HL-60 (cell line): Measurements from ENCODE around the gene MDM2.
A peak's percentile ranks its signal among the peaks of the same experiment; 100 is the strongest.
"Not testable (repeated sequence)": the region's sequence is repeated elsewhere in the genome, so short reads cannot be mapped to it uniquely, and the experiment has no call there.

Experiments used
- DNase-seq, 2 experiments: peaks; one replicate each; pipeline ENCODE4 v3.0.0-alpha.2; 2010 to 2020; ENCODE audit warnings: low read depth in 1 of 2, low spot score in 1 of 2
- H3K27ac ChIP-seq: fragments of 250-450 bp; sonication (Bioruptor Pico); replicated peaks from 2 replicates; pipeline ENCODE4 v1.5.1; 2020; ENCODE audit warnings: mild to moderate bottlenecking, moderate library complexity
- H3K27me3 ChIP-seq: fragments of 250-450 bp; sonication (Bioruptor Pico); 2 replicates; pipeline ENCODE4 v1.5.1; 2021; ENCODE audit warnings: mild to moderate bottlenecking, moderate library complexity; ENCODE audit not compliant: insufficient read depth, poor library complexity, severe bottlenecking
- H3K4me3 ChIP-seq: replicated peaks from 2 replicates; pipeline ENCODE4 v1.5.1; 2011; ENCODE audit warnings: mild to moderate bottlenecking, control low read depth, low read length; ENCODE audit not compliant: insufficient read depth
- GABPA ChIP-seq: IDR thresholded peaks from 2 replicates; pipeline ENCODE4 v1.6.1; 2012; ENCODE audit warnings: low read depth
- POLR2AphosphoS5 ChIP-seq: IDR thresholded peaks from 2 replicates; pipeline ENCODE4 v1.6.1; 2012; ENCODE audit warnings: low read depth
- SPI1 ChIP-seq: IDR thresholded peaks from 2 replicates; pipeline ENCODE4 v1.6.1; 2012; ENCODE audit warnings: low read depth, mild to moderate bottlenecking, borderline replicate concordance
- TF ChIP-seq, protein P1 (sequence below): IDR thresholded peaks from one replicate; pipeline ENCODE4 v1.5.1; 2011; ENCODE audit warnings: low read length, control low read depth, inconsistent platforms; ENCODE audit not compliant: insufficient read depth
- TF ChIP-seq, protein P2 (sequence below): IDR thresholded peaks from 2 replicates; pipeline ENCODE4 v1.6.1; 2012; ENCODE audit warnings: low read depth; ENCODE audit not compliant: insufficient replicate concordance

The MDM2 gene

DNA sequence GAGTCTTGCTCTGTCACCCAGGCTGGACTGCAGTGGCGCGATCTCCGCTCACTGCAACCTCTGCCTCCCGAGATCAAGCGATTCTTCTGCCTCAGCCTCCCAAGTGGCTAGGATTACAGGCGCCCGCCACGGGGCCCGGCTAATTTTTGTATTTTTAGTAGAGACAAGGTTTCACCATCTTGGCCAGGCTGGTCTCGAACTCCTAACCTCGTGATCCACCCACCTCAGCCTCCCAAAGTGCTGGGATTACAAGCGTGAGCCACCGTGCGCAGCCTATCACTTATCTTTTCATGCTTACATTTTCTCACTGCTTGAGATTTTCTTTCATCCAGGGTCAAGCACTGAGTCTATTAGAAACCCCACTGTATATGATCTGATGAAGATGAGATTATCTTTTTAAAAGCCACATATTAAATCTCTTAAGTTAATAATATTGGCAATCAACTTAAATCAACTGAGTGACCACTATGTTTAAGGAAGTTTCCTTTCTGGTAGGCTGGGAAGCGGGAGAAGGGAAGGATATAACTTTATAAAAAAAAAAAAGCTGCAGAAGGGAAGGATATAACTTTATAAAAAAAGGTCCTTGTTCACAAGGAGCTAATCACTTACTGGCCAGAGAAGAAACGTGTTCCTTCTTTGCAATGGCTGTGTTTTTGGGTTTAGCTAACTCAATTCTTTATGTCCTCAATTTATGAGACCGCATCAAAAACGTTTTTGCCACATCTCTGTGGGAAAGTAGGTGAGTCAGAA lies 1.3 kb upstream of the MDM2 start:
- DNase-seq, result no peak
- H3K27ac ChIP-seq, result peak overlapping the region; percentile 93
- H3K4me3 ChIP-seq, result no peak overlapping the region
- H3K27me3 ChIP-seq, result no peaks in the 10 kb centered on the region
- TF ChIP-seq POLR2AphosphoS5, result no peak
- TF ChIP-seq, protein P1, sequence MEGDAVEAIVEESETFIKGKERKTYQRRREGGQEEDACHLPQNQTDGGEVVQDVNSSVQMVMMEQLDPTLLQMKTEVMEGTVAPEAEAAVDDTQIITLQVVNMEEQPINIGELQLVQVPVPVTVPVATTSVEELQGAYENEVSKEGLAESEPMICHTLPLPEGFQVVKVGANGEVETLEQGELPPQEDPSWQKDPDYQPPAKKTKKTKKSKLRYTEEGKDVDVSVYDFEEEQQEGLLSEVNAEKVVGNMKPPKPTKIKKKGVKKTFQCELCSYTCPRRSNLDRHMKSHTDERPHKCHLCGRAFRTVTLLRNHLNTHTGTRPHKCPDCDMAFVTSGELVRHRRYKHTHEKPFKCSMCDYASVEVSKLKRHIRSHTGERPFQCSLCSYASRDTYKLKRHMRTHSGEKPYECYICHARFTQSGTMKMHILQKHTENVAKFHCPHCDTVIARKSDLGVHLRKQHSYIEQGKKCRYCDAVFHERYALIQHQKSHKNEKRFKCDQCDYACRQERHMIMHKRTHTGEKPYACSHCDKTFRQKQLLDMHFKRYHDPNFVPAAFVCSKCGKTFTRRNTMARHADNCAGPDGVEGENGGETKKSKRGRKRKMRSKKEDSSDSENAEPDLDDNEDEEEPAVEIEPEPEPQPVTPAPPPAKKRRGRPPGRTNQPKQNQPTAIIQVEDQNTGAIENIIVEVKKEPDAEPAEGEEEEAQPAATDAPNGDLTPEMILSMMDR, result no peak
- TF ChIP-seq, protein P2, sequence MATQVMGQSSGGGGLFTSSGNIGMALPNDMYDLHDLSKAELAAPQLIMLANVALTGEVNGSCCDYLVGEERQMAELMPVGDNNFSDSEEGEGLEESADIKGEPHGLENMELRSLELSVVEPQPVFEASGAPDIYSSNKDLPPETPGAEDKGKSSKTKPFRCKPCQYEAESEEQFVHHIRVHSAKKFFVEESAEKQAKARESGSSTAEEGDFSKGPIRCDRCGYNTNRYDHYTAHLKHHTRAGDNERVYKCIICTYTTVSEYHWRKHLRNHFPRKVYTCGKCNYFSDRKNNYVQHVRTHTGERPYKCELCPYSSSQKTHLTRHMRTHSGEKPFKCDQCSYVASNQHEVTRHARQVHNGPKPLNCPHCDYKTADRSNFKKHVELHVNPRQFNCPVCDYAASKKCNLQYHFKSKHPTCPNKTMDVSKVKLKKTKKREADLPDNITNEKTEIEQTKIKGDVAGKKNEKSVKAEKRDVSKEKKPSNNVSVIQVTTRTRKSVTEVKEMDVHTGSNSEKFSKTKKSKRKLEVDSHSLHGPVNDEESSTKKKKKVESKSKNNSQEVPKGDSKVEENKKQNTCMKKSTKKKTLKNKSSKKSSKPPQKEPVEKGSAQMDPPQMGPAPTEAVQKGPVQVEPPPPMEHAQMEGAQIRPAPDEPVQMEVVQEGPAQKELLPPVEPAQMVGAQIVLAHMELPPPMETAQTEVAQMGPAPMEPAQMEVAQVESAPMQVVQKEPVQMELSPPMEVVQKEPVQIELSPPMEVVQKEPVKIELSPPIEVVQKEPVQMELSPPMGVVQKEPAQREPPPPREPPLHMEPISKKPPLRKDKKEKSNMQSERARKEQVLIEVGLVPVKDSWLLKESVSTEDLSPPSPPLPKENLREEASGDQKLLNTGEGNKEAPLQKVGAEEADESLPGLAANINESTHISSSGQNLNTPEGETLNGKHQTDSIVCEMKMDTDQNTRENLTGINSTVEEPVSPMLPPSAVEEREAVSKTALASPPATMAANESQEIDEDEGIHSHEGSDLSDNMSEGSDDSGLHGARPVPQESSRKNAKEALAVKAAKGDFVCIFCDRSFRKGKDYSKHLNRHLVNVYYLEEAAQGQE, result no peak

DNA sequence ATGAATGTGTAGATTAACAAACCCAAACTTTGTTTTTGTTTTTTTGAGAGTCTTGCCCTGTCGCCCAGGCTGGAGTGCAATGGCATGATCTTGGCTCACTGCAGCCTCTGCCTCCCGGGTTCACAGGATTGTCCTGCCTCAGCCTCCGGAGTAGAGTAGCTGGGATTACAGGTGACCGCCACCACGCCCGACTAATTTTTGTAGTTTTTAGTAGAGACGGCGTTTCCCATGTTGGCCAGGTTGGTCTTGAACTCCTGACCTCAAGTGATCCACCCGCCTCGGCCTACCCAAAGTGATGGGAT lies 752 bp upstream of the MDM2 start:
- not testable (repeated sequence) for DNase-seq, H3K27me3 ChIP-seq
- Histone ChIP-seq H3K4me3 (peak overlapping the region; percentile 87), H3K27ac (peak overlapping the region; percentile 93)

DNA sequence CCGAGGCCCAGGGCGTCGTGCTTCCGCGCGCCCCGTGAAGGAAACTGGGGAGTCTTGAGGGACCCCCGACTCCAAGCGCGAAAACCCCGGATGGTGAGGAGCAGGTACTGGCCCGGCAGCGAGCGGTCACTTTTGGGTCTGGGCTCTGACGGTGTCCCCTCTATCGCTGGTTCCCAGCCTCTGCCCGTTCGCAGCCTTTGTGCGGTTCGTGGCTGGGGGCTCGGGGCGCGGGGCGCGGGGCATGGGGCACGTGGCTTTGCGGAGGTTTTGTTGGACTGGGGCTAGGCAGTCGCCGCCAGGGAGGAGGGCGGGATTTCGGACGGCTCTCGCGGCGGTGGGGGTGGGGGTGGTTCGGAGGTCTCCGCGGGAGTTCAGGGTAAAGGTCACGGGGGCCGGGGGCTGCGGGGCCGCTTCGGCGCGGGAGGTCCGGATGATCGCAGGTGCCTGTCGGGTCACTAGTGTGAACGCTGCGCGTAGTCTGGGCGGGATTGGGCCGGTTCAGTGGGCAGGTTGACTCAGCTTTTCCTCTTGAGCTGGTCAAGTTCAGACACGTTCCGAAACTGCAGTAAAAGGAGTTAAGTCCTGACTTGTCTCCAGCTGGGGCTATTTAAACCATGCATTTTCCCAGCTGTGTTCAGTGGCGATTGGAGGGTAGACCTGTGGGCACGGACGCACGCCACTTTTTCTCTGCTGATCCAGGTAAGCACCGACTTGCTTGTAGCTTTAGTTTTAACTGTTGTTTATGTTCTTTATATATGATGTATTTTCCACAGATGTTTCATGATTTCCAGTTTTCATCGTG lies 612 bp downstream of the MDM2 start:
- Histone ChIP-seq H3K27ac (peak overlapping the region; percentile 93), H3K4me3 (peak overlapping the region; percentile 87), H3K27me3 (no peaks in the 10 kb centered on the region)
- TF ChIP-seq POLR2AphosphoS5, result no peak; the same call in none of the 2 replicates
- TF ChIP-seq, protein P2, result no peak
- TF ChIP-seq SPI1, result no peak
- TF ChIP-seq GABPA, result no peak
- TF ChIP-seq, protein P1, result no peak
- DNase-seq, result peak; percentile 54 to 63

DNA sequence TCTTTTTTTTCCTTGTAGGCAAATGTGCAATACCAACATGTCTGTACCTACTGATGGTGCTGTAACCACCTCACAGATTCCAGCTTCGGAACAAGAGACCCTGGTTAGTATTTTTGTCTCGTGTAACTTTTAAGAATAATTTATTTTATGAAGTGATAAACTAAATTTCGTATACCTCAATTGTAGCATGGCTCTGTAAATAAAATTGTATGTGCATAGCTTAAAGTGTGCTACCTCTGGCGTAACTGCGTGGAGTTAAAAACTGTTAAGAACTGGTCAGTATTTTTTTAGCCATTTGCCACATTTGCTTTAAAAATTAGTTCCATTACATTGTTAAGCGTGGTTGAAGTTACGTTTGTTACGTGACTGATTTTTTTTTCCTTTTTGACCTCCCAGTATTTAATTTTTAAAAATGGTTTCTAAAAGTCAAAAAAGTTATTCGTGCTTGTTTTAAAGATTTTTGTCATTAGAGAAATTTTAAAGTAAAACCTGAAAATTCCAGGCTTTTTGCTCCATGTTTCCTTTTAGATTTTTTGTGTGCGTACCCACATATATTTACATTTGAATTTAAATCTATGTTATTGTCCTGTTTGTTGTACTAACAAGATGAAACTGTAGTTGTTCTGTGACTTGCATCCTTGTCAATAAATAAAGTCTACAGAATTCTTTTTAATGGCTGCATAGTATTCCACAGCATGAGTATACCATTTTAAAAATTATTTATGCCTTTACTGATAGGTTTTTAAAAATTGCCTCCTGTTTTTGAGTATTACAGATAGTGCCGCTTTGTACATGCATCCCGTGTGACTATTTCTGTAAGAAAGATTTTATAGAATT lies 1.4 kb downstream of the MDM2 start:
- TF ChIP-seq, protein P2, result no peak
- no peak for TF ChIP-seq SPI1
- no peak for TF ChIP-seq POLR2AphosphoS5
- TF ChIP-seq GABPA, result no peak
- TF ChIP-seq, protein P1, result no peak
- no peaks in the 10 kb centered on the region for H3K27me3 ChIP-seq
- no peak for DNase-seq
- H3K27ac ChIP-seq, result peak overlapping the region; percentile 93
- H3K4me3 ChIP-seq, result peak overlapping the region; percentile 87

DNA sequence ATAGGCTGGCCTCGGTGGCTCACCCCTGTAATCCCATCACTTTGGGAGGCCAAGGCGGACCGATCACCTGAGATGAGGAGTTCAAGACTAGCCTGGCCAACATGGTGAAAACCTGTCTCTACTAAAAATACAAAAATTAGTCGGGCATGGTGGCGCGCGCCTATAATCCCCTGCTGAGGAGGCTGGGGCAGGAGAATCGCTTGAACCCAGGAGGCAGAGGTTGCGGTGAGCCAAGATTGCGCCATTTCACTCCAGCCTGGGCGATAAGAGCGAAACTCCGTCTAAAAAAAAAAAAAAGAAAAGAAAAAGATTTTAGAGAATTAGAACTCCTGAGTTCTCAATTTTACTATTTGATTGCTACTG lies 2.0 kb downstream of the MDM2 start:
- H3K27ac ChIP-seq, H3K4me3 ChIP-seq, H3K27me3 ChIP-seq, DNase-seq: not testable (repeated sequence)
